Breast epithelium (tissue), 4 donors: ENCODE results near the gene VANGL1. TPM values are rescaled to one million over a fixed set of nuclear protein-coding genes. Genes with fewer than 3 reads are reported as not detected.

Experiments
- DNase-seq, 2 donors: peaks; one replicate each; pipeline ENCODE4 v3.0.0-alpha.2; 2019; ENCODE audit warnings: low spot score in 2 of 2
- H3K27ac ChIP-seq, 2 donors: fragments of 200-600 bp; sonication (generic) in 1 of 2; one replicate each; pipeline ENCODE4 v1.5.1; 2016 to 2019; ENCODE audit warnings: mild to moderate bottlenecking in 1 of 2
- H3K27me3 ChIP-seq, 2 donors: fragments of 200-600 bp; sonication (generic) in 1 of 2; one replicate each; pipeline versions ENCODE4 v1.5.1 to v1.6.0; 2017 to 2019; ENCODE audit warnings: control low read depth in 1 of 2, mild to moderate bottlenecking in 1 of 2
- H3K36me3 ChIP-seq: fragments of 200-600 bp; one replicate; pipeline ENCODE4 v1.5.1; 2019
- H3K4me1 ChIP-seq, 2 donors: fragments of 200-600 bp; sonication (generic); one replicate each; pipeline ENCODE4 v1.5.1; 2016 to 2019; ENCODE audit warnings: control low read depth in 1 of 2
- H3K4me3 ChIP-seq, 3 donors: fragments of 200-600 bp; sonication (generic); 1 replicate in 2 of 3; 2 replicates in 1 of 3; pipeline ENCODE4 v1.5.1; 2016 to 2019; ENCODE audit warnings: mild to moderate bottlenecking in 3 of 3, moderate library complexity in 2 of 3
- H3K9me3 ChIP-seq, 2 donors: fragments of 200-600 bp; sonication (generic) in 1 of 2; one replicate each; pipeline ENCODE4 v1.5.1; 2016 to 2019; ENCODE audit warnings: control low read depth in 1 of 2
- CTCF ChIP-seq, 3 donors: fragments of 450-650 bp; IDR thresholded peaks; one replicate each; pipeline ENCODE4 v1.5.1; 2016 to 2017; ENCODE audit warnings: antibody characterized with exemption in 3 of 3, mild to moderate bottlenecking in 3 of 3, moderate library complexity in 3 of 3
- POLR2A ChIP-seq: fragments of 450-650 bp; IDR thresholded peaks from one replicate; pipeline ENCODE4 v1.6.1; 2016; ENCODE audit warnings: antibody characterized with exemption, mild to moderate bottlenecking, moderate library complexity
- POLR2AphosphoS5 ChIP-seq, 3 donors: sonication (generic); formaldehyde crosslinking; IDR thresholded peaks; one replicate each; pipeline ENCODE4 v1.6.1; 2017; ENCODE audit warnings: antibody characterized with exemption in 3 of 3
- intact Hi-C: fragments of 100-400 bp; cut with DNase I; formaldehyde crosslinking; loops from one replicate; pipeline ENCODE4 v1.15.1; 2023; ENCODE audit warnings: low total_unique reads
- total RNA-seq, 3 donors: library from RNA; depleted of rRNA; stranded (reverse); fragments of >200 nt; gene quantifications; one replicate each; pipeline ENCODE4 v1.1.0, GENCODE V29; 2016

The VANGL1 gene
- total RNA-seq, 3 donors from 2014 or later = 6.6 to 7.5 (median 7.5) TPM

GRCh38 chr1:115613767-115614166, 28.0 kb upstream of the VANGL1 start:
- intact Hi-C loops = no loop called here
- TF ChIP-seq POLR2A (no peak), CTCF (IDR thresholded peaks at IDR 0.05) (no peak), POLR2AphosphoS5 (IDR thresholded peaks at IDR 0.05) (no peak)
- H3K4me3 ChIP-seq = no peak overlapping the region
- H3K27me3 ChIP-seq = no peaks in the 10 kb centered on the region
- no peaks in the 10 kb centered on the region for H3K36me3 ChIP-seq
- H3K4me1 ChIP-seq = no peaks in the 10 kb centered on the region
- H3K9me3 ChIP-seq = no peaks in the 10 kb centered on the region
- H3K27ac ChIP-seq = no peak overlapping the region
- DNase-seq = no peak

GRCh38 chr1:115620453-115620852, 21.3 kb upstream of the VANGL1 start:
- Histone ChIP-seq H3K27ac (no peak overlapping the region), H3K36me3 (no peaks in the 10 kb centered on the region), H3K4me3 (no peak overlapping the region), H3K9me3 (peaks cover 0 to 22% of the 10 kb centered on the region in 2 donors), H3K4me1 (no peaks in the 10 kb centered on the region), H3K27me3 (no peaks in the 10 kb centered on the region)
- intact Hi-C loops = no loop called here
- DNase-seq = no peak
- no peak for TF ChIP-seq POLR2AphosphoS5 (IDR thresholded peaks at IDR 0.05)
- TF ChIP-seq CTCF (IDR thresholded peaks at IDR 0.05) = no peak
- no peak for TF ChIP-seq POLR2A

GRCh38 chr1:115620950-115621349, 20.8 kb upstream of the VANGL1 start:
- no peak overlapping the region for H3K27ac ChIP-seq
- no peaks in the 10 kb centered on the region for H3K36me3 ChIP-seq
- no peak overlapping the region for H3K4me3 ChIP-seq
- H3K27me3 ChIP-seq = no peaks in the 10 kb centered on the region
- TF ChIP-seq CTCF (IDR thresholded peaks at IDR 0.05) (no peak), POLR2AphosphoS5 (IDR thresholded peaks at IDR 0.05) (no peak), POLR2A (no peak)
- H3K9me3 ChIP-seq = peaks cover 0 to 22% of the 10 kb centered on the region in 2 donors
- no peaks in the 10 kb centered on the region for H3K4me1 ChIP-seq
- no peak for DNase-seq
- intact Hi-C loops = no loop called here

- no peaks in the 10 kb centered on the region for H3K4me1 ChIP-seq
- DNase-seq = no peak
- H3K9me3 ChIP-seq = peaks cover 3 to 18% of the 10 kb centered on the region in 2 donors
- no peaks in the 10 kb centered on the region for H3K36me3 ChIP-seq
- intact Hi-C loops = no loop called here
- no peak overlapping the region for H3K27ac ChIP-seq
- no peaks in the 10 kb centered on the region for H3K27me3 ChIP-seq
- TF ChIP-seq POLR2A = no peak
- no peak for TF ChIP-seq POLR2AphosphoS5 (IDR thresholded peaks at IDR 0.05)
- no peak for TF ChIP-seq CTCF (IDR thresholded peaks at IDR 0.05)
- no peak overlapping the region for H3K4me3 ChIP-seq
These were observed 16.9 kb upstream of the VANGL1 start for GRCh38 chr1:115624859-115625258.

GRCh38 chr1:115630342-115630741, 11.4 kb upstream of the VANGL1 start:
- TF ChIP-seq POLR2AphosphoS5 (IDR thresholded peaks at IDR 0.05) (no peak), CTCF (IDR thresholded peaks at IDR 0.05) (no peak), POLR2A (no peak)
- no peak for DNase-seq

More at GRCh38 chr1:115630342-115630741, 11.4 kb upstream of the VANGL1 start:
- Histone ChIP-seq H3K4me1 (no peaks in the 10 kb centered on the region), H3K36me3 (no peaks in the 10 kb centered on the region), H3K27ac (no peak overlapping the region), H3K9me3 (peaks cover 0 to 3% of the 10 kb centered on the region in 2 donors), H3K4me3 (no peak overlapping the region), H3K27me3 (no peaks in the 10 kb centered on the region)
- intact Hi-C loops = no loop called here
